Measurements from ENCODE around the gene AFG3L2. TPM values are rescaled to one million over a fixed set of nuclear protein-coding genes. Genes with fewer than 3 reads are reported as not detected.

AFG3L2 gene
- total RNA-seq, 4 donors from 2014 or later = 39.8 to 47.7 (median 41.7) TPM

DNA sequence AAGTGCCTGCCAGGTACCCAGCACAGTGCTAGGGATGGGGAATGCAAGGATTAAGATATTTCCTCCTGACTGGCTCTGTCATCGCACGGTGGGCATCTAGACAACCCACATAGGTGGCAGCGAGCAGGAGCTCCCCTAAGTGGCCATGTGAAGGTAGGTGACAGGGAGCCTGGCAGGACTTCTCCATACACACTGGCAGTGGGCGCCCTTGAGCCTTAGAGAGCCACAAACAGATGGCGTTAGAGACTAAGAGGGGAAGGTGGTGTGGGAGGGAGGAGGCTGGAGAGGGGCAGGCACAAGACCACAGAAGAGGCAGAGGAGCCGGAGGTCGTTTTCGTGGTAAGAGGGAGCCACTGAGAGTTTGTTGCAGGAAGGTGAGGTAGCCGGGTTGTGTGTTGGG, 45.9 kb upstream of the AFG3L2 start:
- H3K36me3 ChIP-seq = peaks cover 0 to 20% (median 10%) of the 10 kb centered on the region in 4 donors
- H3K4me3 ChIP-seq = no peak overlapping the region
- peaks cover 12 to 22% (median 20%) of the 10 kb centered on the region in 4 donors for H3K4me1 ChIP-seq
- DNase-seq (ENCODE audit: extremely low spot score) = no peak
- H3K27ac ChIP-seq (replicated peaks in 1 of 4) = no peak overlapping the region
- no peaks in the 10 kb centered on the region for H3K9me3 ChIP-seq
- TF ChIP-seq, protein P1, sequence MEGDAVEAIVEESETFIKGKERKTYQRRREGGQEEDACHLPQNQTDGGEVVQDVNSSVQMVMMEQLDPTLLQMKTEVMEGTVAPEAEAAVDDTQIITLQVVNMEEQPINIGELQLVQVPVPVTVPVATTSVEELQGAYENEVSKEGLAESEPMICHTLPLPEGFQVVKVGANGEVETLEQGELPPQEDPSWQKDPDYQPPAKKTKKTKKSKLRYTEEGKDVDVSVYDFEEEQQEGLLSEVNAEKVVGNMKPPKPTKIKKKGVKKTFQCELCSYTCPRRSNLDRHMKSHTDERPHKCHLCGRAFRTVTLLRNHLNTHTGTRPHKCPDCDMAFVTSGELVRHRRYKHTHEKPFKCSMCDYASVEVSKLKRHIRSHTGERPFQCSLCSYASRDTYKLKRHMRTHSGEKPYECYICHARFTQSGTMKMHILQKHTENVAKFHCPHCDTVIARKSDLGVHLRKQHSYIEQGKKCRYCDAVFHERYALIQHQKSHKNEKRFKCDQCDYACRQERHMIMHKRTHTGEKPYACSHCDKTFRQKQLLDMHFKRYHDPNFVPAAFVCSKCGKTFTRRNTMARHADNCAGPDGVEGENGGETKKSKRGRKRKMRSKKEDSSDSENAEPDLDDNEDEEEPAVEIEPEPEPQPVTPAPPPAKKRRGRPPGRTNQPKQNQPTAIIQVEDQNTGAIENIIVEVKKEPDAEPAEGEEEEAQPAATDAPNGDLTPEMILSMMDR (IDR thresholded peaks at IDR 0.05) = no peak
- TF ChIP-seq POLR2A (IDR thresholded peaks at IDR 0.05; ENCODE audit: low read depth) (no peak), EP300 (IDR thresholded peaks at IDR 0.05) (no peak), POLR2AphosphoS5 (IDR thresholded peaks at IDR 0.05) (no peak)
- intact Hi-C loops (cut with DNase I) = no loop called here
- no peaks in the 10 kb centered on the region for H3K27me3 ChIP-seq
- WGBS = 84% methylated on average over 9 of the region's 9 CpGs

DNA sequence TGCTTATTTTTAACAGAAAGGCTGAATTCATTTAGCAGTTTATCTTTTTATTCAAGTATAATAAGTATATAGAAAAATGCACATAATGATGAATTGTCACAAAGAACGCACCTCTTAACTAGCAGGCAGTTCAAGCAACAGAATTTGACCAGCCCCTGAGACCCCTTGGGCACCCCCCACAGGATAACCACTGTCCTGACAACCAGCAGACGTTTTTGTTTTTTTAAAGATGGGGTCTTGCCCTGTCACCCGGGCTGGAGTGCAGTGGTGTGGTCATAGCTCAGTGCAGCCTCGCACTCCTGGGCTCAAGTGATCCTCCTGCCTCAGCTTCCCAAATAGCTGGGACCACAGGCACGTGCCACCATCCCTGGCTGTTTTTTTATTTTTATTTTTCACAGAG, 44.7 kb upstream of the AFG3L2 start:
- intact Hi-C loops (cut with DNase I) = no loop called here
- no peak overlapping the region for H3K27ac ChIP-seq (replicated peaks in 1 of 4)
- WGBS = 79% methylated on average over 5 of the region's 5 CpGs
- no peak overlapping the region for H3K4me3 ChIP-seq
- no peaks in the 10 kb centered on the region for H3K9me3 ChIP-seq
- peaks cover 12 to 22% (median 20%) of the 10 kb centered on the region in 4 donors for H3K4me1 ChIP-seq
- no peaks in the 10 kb centered on the region for H3K27me3 ChIP-seq
- TF ChIP-seq POLR2A (IDR thresholded peaks at IDR 0.05; ENCODE audit: low read depth) (no peak), EP300 (IDR thresholded peaks at IDR 0.05) (no peak), POLR2AphosphoS5 (IDR thresholded peaks at IDR 0.05) (no peak)
- TF ChIP-seq, protein P1 (IDR thresholded peaks at IDR 0.05) = no peak
- no peak for DNase-seq (ENCODE audit: extremely low spot score)
- H3K36me3 ChIP-seq = peaks cover 0 to 9% (median 0%) of the 10 kb centered on the region in 4 donors

DNA sequence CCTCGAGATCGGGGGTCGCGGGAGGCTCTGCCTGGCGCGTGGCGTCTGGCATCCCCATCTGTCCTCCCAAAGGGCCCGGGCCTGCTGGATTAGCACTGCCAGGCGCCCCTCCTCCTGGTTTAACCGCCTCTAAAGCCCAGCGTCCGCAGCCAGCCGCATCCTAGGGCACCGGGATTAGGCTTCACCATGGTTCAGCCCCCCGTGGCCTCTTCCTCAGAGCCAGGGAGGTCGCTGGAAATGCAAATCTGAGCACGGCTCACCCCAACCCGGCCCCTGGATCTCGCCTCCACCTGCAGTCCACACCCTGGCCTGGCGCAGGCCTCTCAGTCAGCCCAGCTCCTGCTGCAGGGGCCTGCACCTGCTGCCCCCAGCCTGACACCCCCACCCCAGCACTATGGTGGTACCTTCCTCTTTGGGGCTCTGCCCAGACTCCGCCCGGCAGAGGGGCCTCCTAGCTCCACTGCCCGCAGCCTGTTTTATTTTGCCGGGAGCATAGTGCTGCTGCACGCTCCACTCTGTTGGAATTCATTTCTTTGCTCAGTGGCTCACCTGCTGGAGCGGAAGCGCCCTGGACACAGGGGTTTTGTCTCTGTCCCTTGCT, 43.9 kb upstream of the AFG3L2 start:
- Histone ChIP-seq H3K27ac (replicated peaks in 1 of 4) (no peak overlapping the region), H3K9me3 (no peaks in the 10 kb centered on the region), H3K27me3 (no peaks in the 10 kb centered on the region), H3K4me1 (peaks cover 12 to 26% (median 25%) of the 10 kb centered on the region in 4 donors), H3K36me3 (peaks cover 0 to 6% (median 0%) of the 10 kb centered on the region in 4 donors), H3K4me3 (peak overlapping the region; percentile 59 to 76 (median 64))
- no peak for DNase-seq (ENCODE audit: extremely low spot score)
- no peak for TF ChIP-seq EP300 (IDR thresholded peaks at IDR 0.05)
- TF ChIP-seq POLR2A (IDR thresholded peaks at IDR 0.05; ENCODE audit: low read depth) = no peak
- TF ChIP-seq POLR2AphosphoS5 (IDR thresholded peaks at IDR 0.05) = no peak
- TF ChIP-seq, protein P1 (IDR thresholded peaks at IDR 0.05) = no peak
- 52% methylated on average over 11 of the region's 27 CpGs for WGBS
- intact Hi-C loops (cut with DNase I) = no loop called here

DNA sequence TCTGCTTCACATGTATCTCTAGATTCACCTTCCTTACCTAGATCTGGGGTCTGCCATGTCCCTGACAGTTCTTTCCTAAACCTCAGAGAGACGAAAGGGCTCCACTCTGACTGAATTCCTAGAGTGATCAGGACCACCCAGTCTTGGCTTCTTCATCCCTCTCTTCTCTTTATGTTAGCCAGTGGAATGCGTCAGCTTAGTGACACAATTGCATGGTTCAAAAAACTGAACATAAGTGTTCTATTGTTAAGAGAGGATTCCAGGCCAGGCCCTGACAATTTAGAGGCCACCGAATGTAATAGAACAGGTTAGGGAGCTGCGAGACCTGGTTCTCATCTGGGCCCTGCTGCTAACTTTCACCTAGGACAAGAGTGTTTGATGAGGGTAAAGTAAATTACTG, 40.7 kb upstream of the AFG3L2 start:
- DNase-seq (ENCODE audit: extremely low spot score) = no peak
- H3K27ac ChIP-seq (replicated peaks in 1 of 4) = no peak overlapping the region
- H3K4me1 ChIP-seq = peaks cover 12 to 34% (median 31%) of the 10 kb centered on the region in 4 donors
- peaks cover 0 to 5% (median 0%) of the 10 kb centered on the region in 4 donors for H3K36me3 ChIP-seq
- no peaks in the 10 kb centered on the region for H3K9me3 ChIP-seq
- H3K27me3 ChIP-seq = no peaks in the 10 kb centered on the region
- TF ChIP-seq POLR2A (IDR thresholded peaks at IDR 0.05; ENCODE audit: low read depth) (no peak), POLR2AphosphoS5 (IDR thresholded peaks at IDR 0.05) (no peak), EP300 (IDR thresholded peaks at IDR 0.05) (no peak)
- TF ChIP-seq, protein P1 (IDR thresholded peaks at IDR 0.05) = no peak
- H3K4me3 ChIP-seq = no peak overlapping the region
- intact Hi-C loops (cut with DNase I) = no loop called here
- 97% methylated on average over 4 of the region's 4 CpGs for WGBS

Measured in esophagus muscularis mucosa (tissue), 4 donors.